NCI-H226 (cell line): ENCODE data around the gene FMNL2.
A peak's percentile ranks its signal among the peaks of the same experiment; 100 is the strongest.

Source experiments
- DNase-seq: peaks from one replicate; pipeline ENCODE4 v3.0.0-alpha.2; 2015

The FMNL2 gene

GRCh38 chr2:152405206-152406118, 70.5 kb downstream of the FMNL2 start:
- no peak for DNase-seq

- DNase-seq, result no peak
Measured at GRCh38 chr2:152406119-152406835, 71.3 kb downstream of the FMNL2 start.

DNA sequence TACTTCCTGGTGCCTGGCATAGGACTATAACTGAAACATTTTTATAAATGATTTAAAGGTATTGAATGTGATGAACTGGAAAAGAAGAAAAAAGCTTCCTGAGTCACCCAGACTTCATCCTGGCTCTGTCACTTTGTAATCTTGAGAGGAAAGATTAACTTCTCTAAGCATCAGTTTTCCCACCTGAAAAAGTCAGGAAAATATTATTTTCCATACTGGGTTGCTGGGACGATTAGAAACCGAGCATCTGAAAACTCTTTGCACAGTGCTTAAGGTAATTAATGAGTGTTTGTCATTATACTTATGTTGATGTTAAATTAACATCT, 71.8 kb downstream of the FMNL2 start:
- DNase-seq, result no peak

DNA sequence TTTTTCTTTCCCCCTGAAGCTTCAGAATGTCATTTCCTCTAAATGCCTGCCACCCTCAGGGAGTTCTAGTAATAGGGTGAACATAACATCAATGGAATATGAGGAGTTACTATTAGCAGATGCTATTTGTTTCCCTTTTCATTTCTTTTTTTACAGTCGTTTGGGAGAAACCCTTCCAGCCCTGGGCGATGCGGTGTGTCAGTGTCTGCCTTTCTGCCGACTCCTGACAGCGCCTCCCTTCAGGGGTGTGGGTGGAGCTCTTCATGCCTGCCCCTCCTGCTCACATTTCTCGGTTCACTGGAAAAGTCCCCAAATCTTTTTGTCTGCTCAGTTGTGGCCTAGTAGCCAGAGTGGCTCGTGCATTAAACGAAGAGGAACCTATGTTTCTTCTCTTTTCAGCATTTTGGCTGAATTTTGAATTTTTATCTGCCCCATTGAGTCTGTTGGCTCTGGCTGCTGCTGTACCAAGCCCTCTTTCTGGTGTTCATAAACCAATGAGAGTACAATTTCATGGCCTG, 72.3 kb downstream of the FMNL2 start:
- DNase-seq, result peak; percentile 47

GRCh38 chr2:152407806-152408205, 72.8 kb downstream of the FMNL2 start:
- no peak for DNase-seq

GRCh38 chr2:152408254-152408653, 73.3 kb downstream of the FMNL2 start:
- DNase-seq, result no peak

- DNase-seq, result no peak
Measured at GRCh38 chr2:152409386-152410164, 74.6 kb downstream of the FMNL2 start.

DNA sequence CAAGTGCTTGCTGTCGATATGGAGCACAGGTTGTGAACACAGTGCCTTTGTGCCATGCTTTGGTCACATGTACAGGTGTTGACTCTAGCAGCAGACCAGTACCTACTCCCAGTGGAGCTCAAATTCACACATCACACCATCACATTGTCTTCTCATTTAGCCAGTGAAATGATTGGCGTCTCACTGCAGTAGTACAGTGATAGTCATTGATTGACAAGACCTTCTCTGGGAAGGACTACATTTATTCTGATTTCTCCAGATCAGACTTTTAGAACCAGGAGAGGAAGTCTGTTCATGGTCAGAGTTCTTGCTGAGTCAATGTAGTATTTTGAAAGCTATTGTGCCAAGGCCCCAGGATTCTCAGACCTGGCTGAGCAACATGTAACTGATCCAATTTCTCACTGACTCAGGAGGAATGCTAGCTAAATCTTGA, 75.2 kb downstream of the FMNL2 start:
- peak; percentile 65 for DNase-seq

DNA sequence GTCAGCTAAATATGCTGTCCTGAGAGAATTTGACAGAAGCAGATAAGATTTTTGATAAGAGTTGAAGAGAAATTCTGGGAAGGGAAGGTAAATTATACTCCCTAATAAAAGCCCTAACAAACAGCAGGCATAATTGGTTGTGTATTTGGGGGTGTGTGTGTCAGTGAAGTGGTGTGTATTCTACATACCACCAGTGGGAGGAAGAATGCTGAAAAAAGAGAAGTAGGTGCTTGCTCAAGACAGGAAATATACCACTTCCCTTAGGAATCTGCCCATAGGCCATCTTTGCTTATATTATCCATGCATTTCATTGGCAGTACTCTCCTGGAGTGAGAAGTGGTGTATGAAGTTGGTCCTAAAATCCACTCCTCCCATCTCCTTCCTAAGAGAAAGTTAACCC, 76.2 kb downstream of the FMNL2 start:
- peak; percentile 68 for DNase-seq

GRCh38 chr2:152413228-152414030, 78.5 kb downstream of the FMNL2 start:
- no peak for DNase-seq

DNA sequence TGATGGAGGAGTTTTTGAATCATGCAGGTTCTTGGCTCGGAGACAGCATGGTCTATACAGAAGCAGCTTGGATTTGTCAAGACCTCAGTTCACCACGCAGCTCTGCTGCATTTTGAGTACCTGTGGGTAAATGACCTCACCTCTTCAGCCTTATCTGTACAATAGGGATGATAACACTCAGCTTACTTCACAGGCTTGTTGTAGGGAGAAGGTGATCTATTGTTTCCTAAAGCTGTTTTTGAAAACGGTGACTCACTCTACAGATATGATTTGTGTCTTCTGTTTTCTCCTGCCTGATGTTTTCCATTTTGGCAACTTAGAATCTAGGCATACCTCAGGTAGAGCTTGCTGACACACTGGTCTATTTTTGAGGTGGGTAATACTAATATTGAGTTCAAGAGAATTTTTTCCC, 80.3 kb downstream of the FMNL2 start:
- peak; percentile 98 for DNase-seq

- DNase-seq, result peak; percentile 86
Measured at GRCh38 chr2:152415796-152416195, 80.8 kb downstream of the FMNL2 start.

GRCh38 chr2:152418688-152419087, 83.7 kb downstream of the FMNL2 start:
- no peak for DNase-seq

- no peak for DNase-seq
Measured at GRCh38 chr2:152419944-152420343, 85.0 kb downstream of the FMNL2 start.

GRCh38 chr2:152420363-152420762, 85.4 kb downstream of the FMNL2 start:
- no peak for DNase-seq

GRCh38 chr2:152420936-152421335, 86.0 kb downstream of the FMNL2 start:
- DNase-seq, result no peak

DNA sequence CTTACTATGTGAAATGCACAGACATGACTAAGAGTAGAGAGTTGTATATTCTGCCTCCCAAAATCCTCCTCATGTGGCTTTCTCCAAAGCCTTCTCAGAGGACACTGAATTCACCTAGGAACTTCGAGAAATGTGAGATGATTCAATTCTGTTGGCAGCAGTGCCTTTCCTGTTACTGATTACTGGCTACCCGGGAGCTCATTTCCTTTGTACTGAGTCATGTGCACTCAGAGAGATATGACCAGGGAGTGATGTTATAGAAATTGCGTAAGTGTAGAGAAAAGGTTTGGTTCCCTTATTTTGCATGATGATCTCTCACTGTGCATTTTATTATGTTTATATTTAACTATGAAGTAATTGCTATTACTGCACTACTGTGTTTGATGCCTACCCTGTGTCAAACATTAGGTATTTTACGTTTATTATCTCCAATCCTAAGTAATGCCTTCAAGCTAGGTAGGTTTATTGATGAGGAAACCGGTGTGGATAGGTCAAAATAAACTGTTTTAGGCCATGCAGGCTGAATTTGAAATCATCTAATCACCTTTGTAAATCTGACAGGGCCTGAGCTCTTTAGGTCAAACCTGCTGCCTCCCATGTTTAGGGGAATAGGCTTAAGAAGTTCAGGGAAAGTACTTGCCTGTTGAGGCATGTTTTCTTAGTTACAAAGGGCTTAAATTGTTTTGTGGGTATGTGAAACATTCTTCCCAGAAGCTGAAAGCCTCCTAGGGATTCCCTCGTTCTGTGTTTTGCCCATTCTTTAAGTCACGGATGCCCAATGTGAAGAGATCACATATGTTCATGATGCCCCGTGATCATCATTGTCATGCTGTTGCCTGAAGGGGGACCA, 86.8 kb downstream of the FMNL2 start:
- peak; percentile 99 for DNase-seq

- no peak for DNase-seq
Measured at GRCh38 chr2:152423684-152424083, 88.7 kb downstream of the FMNL2 start.

DNA sequence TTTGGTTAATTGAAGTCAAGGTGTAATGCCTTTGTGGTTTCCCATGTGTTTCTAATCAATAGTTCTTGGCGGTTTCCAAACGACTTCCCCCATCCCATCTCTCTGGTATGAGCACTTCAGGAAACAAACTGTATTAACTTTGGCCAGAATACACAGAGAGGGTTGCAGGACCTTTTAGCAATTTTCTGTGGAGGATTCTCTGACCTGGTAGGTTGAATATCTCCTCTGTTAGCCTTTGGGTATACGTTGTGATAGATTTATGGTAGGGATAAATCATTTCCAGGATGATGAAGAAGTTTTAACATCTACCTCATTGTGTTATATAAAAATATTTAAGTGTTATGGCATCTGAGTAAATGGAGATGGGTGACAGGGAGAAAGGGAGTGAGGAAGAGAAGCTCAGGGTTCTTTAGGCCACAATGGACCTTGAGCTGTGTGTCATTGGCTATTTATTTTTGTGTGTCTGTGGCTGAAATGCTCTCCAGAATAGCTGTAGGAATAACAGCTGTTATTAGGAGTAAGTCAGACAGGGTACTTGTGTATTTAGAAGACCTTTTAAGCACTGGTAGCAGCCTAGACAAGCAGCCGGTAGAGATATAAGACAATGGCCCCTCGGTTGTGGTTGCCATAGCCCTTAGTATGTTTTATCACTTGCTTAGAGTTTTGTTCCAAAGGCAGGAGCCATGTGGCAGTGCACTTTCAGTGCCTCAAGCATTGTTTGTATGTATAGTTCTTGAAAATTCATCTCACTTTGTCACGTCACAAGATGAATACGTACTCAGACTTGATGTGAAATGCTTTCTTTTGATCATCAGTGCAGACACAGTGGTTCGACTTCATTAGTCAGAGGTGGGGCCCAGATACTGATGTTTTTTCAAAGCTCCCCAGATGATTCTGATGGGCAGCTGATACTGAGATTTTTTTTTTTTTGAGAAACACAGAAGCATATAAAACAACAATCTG, 91.1 kb downstream of the FMNL2 start:
- no peak for DNase-seq

- DNase-seq, result no peak
Measured at GRCh38 chr2:152426801-152427200, 91.8 kb downstream of the FMNL2 start.
